OCI-LY1 (cell line): ENCODE measurements around the gene NME9.

Source experiments
- EZH2 ChIP-seq: fragments of 200-600 bp; sonication (generic), shearing (Covaris generic); IDR thresholded peaks from 2 replicates; pipeline ENCODE4 v1.8.0; 2017; ENCODE audit warnings: borderline replicate concordance, mixed run types, mild to moderate bottlenecking, antibody characterized with exemption, low read length, moderate library complexity, mixed read lengths
- TF ChIP-seq, protein P1 (sequence below): fragments of 200-600 bp; sonication (generic), shearing (Covaris generic); IDR thresholded peaks from 2 replicates; pipeline ENCODE4 v1.5.1; 2017; ENCODE audit warnings: mild to moderate bottlenecking, antibody characterized with exemption, low read length, moderate library complexity, mixed read lengths

DNA sequence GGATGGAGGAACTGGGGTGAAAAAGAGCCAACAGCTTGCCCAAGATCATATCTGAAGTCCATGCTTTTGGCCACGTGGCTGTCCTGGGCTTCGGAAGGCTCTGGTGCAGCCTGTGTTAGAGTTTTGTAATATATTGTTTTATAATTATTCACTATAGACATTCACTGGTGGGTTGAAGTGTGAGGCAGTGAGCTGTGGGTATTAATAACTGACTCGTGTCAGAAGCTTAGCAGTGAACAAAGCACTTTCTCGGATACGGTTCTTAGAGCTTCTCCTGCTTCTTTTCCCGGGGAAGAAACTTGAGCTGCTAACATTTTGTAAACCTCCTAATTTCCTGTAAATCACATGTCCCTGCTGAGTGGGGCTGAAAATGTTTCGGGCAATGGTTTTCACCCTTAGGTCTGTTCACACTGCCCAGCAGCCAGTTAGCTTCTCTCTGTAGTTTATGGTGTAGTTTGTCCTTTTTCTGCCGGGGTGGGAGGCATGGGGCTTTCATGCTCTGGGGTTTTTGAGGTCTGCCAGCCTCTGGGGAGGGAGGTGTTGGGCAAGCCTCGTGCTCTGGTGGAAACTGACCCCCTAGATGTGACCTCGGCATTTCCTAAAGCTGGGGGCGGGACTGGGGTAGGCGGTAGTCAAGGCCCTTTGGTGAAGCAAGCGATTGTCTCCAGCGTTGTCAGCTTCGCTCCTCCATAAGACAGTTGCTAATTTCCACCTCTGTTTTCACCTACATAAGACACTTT, 20.4 kb upstream of the NME9 start:
- TF ChIP-seq, protein P1, sequence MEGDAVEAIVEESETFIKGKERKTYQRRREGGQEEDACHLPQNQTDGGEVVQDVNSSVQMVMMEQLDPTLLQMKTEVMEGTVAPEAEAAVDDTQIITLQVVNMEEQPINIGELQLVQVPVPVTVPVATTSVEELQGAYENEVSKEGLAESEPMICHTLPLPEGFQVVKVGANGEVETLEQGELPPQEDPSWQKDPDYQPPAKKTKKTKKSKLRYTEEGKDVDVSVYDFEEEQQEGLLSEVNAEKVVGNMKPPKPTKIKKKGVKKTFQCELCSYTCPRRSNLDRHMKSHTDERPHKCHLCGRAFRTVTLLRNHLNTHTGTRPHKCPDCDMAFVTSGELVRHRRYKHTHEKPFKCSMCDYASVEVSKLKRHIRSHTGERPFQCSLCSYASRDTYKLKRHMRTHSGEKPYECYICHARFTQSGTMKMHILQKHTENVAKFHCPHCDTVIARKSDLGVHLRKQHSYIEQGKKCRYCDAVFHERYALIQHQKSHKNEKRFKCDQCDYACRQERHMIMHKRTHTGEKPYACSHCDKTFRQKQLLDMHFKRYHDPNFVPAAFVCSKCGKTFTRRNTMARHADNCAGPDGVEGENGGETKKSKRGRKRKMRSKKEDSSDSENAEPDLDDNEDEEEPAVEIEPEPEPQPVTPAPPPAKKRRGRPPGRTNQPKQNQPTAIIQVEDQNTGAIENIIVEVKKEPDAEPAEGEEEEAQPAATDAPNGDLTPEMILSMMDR = no peak
- no peak for TF ChIP-seq EZH2
